HepG2 (cell line): ENCODE results near the gene MAP3K14. TPM values are rescaled to one million over a fixed set of nuclear protein-coding genes. Genes with fewer than 3 reads are reported as not detected.

ENCODE experiments used
- AGO2 ChIP-seq: fragments of 200-400 bp; formaldehyde crosslinking; optimal IDR thresholded peaks from 2 replicates; pipeline ENCODE3; 2017; ENCODE audit warnings: mild to moderate bottlenecking, low read depth, low read length, moderate library complexity
- CEBPB ChIP-seq: IDR thresholded peaks from 2 replicates; pipeline ENCODE4 v1.6.1; 2011; ENCODE audit warnings: low read depth, low read length, improper control_type of control experiment, borderline replicate concordance
- ERF ChIP-seq: IDR thresholded peaks from 2 replicates; pipeline ENCODE4 v1.6.1; 2018; ENCODE audit warnings: missing biosample characterization, missing genetic modification reagents
- FOXJ3 ChIP-seq: sonication (generic); formaldehyde crosslinking; IDR thresholded peaks from 2 replicates; pipeline ENCODE4 v1.4.0; 2020; ENCODE audit warnings: missing genetic modification reagents, mild to moderate bottlenecking, borderline replicate concordance
- KDM5B ChIP-seq: sonication (generic); formaldehyde crosslinking; IDR thresholded peaks from 2 replicates; pipeline ENCODE4 v1.4.0; 2020; ENCODE audit warnings: missing genetic modification reagents, mild to moderate bottlenecking, borderline replicate concordance
- MEIS2 ChIP-seq: sonication (generic); formaldehyde crosslinking; IDR thresholded peaks from 2 replicates; pipeline ENCODE4 v1.9.0; 2021; ENCODE audit warnings: mild to moderate bottlenecking, missing genetic modification reagents
- NCOA1 ChIP-seq: sonication (generic); formaldehyde crosslinking; IDR thresholded peaks from 2 replicates; pipeline ENCODE4 v1.9.0; 2021; ENCODE audit warnings: missing genetic modification reagents
- POLR2A ChIP-seq, 2 experiments: IDR thresholded peaks; 2 replicates each; pipeline ENCODE4 v1.6.1; 2011; ENCODE audit warnings: low read depth in 2 of 2, low read length in 2 of 2, mild to moderate bottlenecking in 1 of 2, moderate library complexity in 1 of 2; ENCODE audit not compliant: insufficient read depth in 1 of 2
- TBP ChIP-seq: sonication (generic); formaldehyde crosslinking; IDR thresholded peaks from 2 replicates; pipeline ENCODE4 v1.5.0; 2020; ENCODE audit warnings: missing genetic modification reagents
- U2AF2 ChIP-seq: fragments of 200-400 bp; formaldehyde crosslinking; IDR thresholded peaks from 2 replicates; pipeline ENCODE4 v1.6.1; 2017; ENCODE audit warnings: low read depth, mild to moderate bottlenecking, low read length
- ZC3H4 ChIP-seq: sonication (generic); formaldehyde crosslinking; IDR thresholded peaks from 2 replicates; pipeline ENCODE4 v1.4.0; 2020; ENCODE audit warnings: missing genetic modification reagents, borderline replicate concordance
- ZNF180 ChIP-seq: sonication (generic); formaldehyde crosslinking; IDR thresholded peaks from 2 replicates; pipeline ENCODE4 v1.4.0; 2020; ENCODE audit warnings: low read depth, missing genetic modification reagents, borderline replicate concordance
- ZNF24 ChIP-seq: fragments of 450-650 bp; IDR thresholded peaks from 2 replicates; pipeline ENCODE4 v1.6.1; 2017; ENCODE audit warnings: antibody characterized with exemption, mild to moderate bottlenecking
- ZNF546 ChIP-seq: sonication (generic); formaldehyde crosslinking; conservative IDR thresholded peaks from 2 replicates; pipeline ENCODE4 v1.8.1; 2023; ENCODE audit warnings: mild to moderate bottlenecking, missing genetic modification reagents
- ZNF619 ChIP-seq: sonication (generic); formaldehyde crosslinking; IDR thresholded peaks from 2 replicates; pipeline ENCODE4 v1.4.0; 2020; ENCODE audit warnings: mild to moderate bottlenecking, missing genetic modification reagents
- ZNF737 ChIP-seq: sonication (generic); formaldehyde crosslinking; IDR thresholded peaks from 2 replicates; pipeline ENCODE4 v1.5.0; 2020; ENCODE audit warnings: missing genetic modification reagents, mild to moderate bottlenecking, borderline replicate concordance
- ZNF788 ChIP-seq: sonication (generic); formaldehyde crosslinking; IDR thresholded peaks from 2 replicates; pipeline ENCODE4 v1.5.0; 2020; ENCODE audit warnings: mild to moderate bottlenecking, missing genetic modification reagents, borderline replicate concordance
- polyA plus RNA-seq, 8 experiments: library from polyadenylated mRNA; depleted of rRNA in 3 of 8; stranded (reverse) in 7 of 8; unstranded in 1 of 8; fragments of >200 nt; fragmentation: Illumina TruSeq in 4 of 8; extraction: Trizol in 4 of 8; gene quantifications; 2 replicates each; pipeline versions ENCODE4 v1.2.1 to v1.2.3, GENCODE V29; 2011 to 2016; ENCODE audit warnings: low read depth in 4 of 8, missing spikeins in 1 of 8, mixed read lengths in 1 of 8; ENCODE audit not compliant: insufficient read depth in 1 of 8
- total RNA-seq, 5 experiments: library from RNA; depleted of rRNA; stranded (reverse); fragments of >200 nt; fragmentation: Illumina TruSeq; extraction: Trizol; gene quantifications; 2 replicates each; pipeline ENCODE4 v1.2.3, GENCODE V29; 2016; ENCODE audit warnings: low read depth in 1 of 5
- TF ChIP-seq, protein P1 (sequence below): sonication (generic); formaldehyde crosslinking; IDR thresholded peaks from 2 replicates; pipeline ENCODE4 v1.5.1; 2020; ENCODE audit warnings: missing genetic modification reagents, mild to moderate bottlenecking, borderline replicate concordance
- TF ChIP-seq, protein P2 (sequence below): sonication (generic); formaldehyde crosslinking; IDR thresholded peaks from 2 replicates; pipeline ENCODE4 v1.4.0; 2020; ENCODE audit warnings: missing genetic modification reagents, borderline replicate concordance
- TF ChIP-seq, protein P3 (sequence below): IDR thresholded peaks from 2 replicates; pipeline ENCODE4 v1.6.1; 2018; ENCODE audit warnings: missing genetic modification reagents
- TF ChIP-seq, protein P4 (sequence below): sonication (generic); formaldehyde crosslinking; IDR thresholded peaks from 2 replicates; pipeline ENCODE4 v1.4.0; 2020; ENCODE audit warnings: missing genetic modification reagents

Gene MAP3K14
- total and polyA plus RNA-seq, 2 of the 13 experiments (the other 11 are each of a cell fraction or from before 2014, with no cell fraction given): 2.6 TPM

DNA sequence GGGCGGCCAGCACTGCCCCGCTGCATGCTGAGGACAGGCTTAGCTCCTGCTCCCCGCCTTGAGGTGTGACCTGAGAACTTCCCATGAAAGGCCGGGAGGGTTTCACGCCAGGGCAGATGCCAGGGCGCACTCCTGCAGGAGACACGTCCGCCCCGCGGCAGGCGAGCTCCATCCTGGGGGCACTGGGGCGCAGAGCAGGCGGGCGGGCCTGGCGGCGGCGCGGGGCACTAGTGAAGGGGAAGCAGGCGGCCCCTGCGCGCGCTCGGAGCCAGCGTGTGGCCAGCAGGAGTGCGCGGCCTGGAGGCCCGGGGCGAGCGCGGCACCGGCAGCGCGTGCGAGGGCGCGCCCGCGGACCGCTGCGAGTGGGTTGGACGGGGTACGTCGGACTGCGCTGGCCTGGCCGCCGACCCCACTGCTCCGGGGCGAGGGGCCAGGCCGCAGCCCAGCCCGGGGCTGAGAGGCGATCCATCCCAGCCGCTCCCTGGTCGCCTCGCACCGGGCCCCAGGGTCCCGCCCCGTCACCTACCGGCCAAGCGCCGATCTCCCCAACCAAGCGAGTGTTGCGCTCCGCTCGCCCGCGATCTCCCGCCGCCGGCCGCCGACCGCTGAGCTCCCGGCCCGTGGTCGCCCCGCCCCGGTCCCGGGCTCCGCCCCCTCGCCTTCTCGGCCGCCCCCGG lies at the start of gene MAP3K14 (continued):
- peak; percentile 17; the same call in 1 of the 2 replicates for TF ChIP-seq MEIS2 (CRISPR knock-in tag)
- peak; percentile 45; the same call in 1 of the 2 replicates for TF ChIP-seq NCOA1
- no peak; the same call in 1 of the 2 replicates for TF ChIP-seq ERF (CRISPR knock-in tag)
- TF ChIP-seq U2AF2: no peak
- TF ChIP-seq ZC3H4 (CRISPR knock-in tag): no peak
- no peak for TF ChIP-seq ZNF180 (CRISPR knock-in tag)
- TF ChIP-seq, protein P1, sequence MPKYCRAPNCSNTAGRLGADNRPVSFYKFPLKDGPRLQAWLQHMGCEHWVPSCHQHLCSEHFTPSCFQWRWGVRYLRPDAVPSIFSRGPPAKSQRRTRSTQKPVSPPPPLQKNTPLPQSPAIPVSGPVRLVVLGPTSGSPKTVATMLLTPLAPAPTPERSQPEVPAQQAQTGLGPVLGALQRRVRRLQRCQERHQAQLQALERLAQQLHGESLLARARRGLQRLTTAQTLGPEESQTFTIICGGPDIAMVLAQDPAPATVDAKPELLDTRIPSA (CRISPR knock-in tag): no peak
- no peak for TF ChIP-seq ZNF788 (CRISPR knock-in tag)
- TF ChIP-seq CEBPB: no peak
- TF ChIP-seq, protein P2, sequence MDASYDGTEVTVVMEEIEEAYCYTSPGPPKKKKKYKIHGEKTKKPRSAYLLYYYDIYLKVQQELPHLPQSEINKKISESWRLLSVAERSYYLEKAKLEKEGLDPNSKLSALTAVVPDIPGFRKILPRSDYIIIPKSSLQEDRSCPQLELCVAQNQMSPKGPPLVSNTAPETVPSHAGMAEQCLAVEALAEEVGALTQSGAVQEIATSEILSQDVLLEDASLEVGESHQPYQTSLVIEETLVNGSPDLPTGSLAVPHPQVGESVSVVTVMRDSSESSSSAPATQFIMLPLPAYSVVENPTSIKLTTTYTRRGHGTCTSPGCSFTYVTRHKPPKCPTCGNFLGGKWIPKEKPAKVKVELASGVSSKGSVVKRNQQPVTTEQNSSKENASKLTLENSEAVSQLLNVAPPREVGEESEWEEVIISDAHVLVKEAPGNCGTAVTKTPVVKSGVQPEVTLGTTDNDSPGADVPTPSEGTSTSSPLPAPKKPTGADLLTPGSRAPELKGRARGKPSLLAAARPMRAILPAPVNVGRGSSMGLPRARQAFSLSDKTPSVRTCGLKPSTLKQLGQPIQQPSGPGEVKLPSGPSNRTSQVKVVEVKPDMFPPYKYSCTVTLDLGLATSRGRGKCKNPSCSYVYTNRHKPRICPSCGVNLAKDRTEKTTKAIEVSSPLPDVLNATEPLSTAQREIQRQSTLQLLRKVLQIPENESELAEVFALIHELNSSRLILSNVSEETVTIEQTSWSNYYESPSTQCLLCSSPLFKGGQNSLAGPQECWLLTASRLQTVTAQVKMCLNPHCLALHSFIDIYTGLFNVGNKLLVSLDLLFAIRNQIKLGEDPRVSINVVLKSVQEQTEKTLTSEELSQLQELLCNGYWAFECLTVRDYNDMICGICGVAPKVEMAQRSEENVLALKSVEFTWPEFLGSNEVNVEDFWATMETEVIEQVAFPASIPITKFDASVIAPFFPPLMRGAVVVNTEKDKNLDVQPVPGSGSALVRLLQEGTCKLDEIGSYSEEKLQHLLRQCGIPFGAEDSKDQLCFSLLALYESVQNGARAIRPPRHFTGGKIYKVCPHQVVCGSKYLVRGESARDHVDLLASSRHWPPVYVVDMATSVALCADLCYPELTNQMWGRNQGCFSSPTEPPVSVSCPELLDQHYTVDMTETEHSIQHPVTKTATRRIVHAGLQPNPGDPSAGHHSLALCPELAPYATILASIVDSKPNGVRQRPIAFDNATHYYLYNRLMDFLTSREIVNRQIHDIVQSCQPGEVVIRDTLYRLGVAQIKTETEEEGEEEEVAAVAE (CRISPR knock-in tag): no peak
- no peak for TF ChIP-seq FOXJ3 (CRISPR knock-in tag)
- TF ChIP-seq AGO2: peak; percentile 53
- TF ChIP-seq, protein P3, sequence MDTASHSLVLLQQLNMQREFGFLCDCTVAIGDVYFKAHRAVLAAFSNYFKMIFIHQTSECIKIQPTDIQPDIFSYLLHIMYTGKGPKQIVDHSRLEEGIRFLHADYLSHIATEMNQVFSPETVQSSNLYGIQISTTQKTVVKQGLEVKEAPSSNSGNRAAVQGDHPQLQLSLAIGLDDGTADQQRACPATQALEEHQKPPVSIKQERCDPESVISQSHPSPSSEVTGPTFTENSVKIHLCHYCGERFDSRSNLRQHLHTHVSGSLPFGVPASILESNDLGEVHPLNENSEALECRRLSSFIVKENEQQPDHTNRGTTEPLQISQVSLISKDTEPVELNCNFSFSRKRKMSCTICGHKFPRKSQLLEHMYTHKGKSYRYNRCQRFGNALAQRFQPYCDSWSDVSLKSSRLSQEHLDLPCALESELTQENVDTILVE (CRISPR knock-in tag): no peak
- peak; percentile 82 to 96 for TF ChIP-seq POLR2A (IDR thresholded peaks at IDR 0.05; ENCODE audit: insufficient read depth in 1 of 2, low read depth in 2 of 2, low read length in 2 of 2)
- peak; percentile 72; the same call in 1 of the 2 replicates for TF ChIP-seq TBP (CRISPR knock-in tag)
- no peak for TF ChIP-seq ZNF619 (CRISPR knock-in tag)
- no peak for TF ChIP-seq ZNF737 (CRISPR knock-in tag)
- TF ChIP-seq ZNF24: no peak; the same call in 1 of the 2 replicates
- TF ChIP-seq, protein P4, sequence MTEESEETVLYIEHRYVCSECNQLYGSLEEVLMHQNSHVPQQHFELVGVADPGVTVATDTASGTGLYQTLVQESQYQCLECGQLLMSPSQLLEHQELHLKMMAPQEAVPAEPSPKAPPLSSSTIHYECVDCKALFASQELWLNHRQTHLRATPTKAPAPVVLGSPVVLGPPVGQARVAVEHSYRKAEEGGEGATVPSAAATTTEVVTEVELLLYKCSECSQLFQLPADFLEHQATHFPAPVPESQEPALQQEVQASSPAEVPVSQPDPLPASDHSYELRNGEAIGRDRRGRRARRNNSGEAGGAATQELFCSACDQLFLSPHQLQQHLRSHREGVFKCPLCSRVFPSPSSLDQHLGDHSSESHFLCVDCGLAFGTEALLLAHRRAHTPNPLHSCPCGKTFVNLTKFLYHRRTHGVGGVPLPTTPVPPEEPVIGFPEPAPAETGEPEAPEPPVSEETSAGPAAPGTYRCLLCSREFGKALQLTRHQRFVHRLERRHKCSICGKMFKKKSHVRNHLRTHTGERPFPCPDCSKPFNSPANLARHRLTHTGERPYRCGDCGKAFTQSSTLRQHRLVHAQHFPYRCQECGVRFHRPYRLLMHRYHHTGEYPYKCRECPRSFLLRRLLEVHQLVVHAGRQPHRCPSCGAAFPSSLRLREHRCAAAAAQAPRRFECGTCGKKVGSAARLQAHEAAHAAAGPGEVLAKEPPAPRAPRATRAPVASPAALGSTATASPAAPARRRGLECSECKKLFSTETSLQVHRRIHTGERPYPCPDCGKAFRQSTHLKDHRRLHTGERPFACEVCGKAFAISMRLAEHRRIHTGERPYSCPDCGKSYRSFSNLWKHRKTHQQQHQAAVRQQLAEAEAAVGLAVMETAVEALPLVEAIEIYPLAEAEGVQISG (CRISPR knock-in tag): peak; percentile 76
- TF ChIP-seq KDM5B: peak; percentile 69; the same call in 1 of the 2 replicates
- no peak; the same call in 1 of the 2 replicates for TF ChIP-seq ZNF546 (CRISPR knock-in tag)
